Choroid plexus epithelial cell (primary cell): ENCODE results near the gene ABI3BP.
A peak's percentile ranks its signal among the peaks of the same experiment; 100 is the strongest.
"Not testable (repeated sequence)": the region's sequence is repeated elsewhere in the genome, so short reads cannot be mapped to it uniquely, and the experiment has no call there.

Experiments
- DNase-seq: peaks from one replicate; pipeline ENCODE4 v3.0.0-alpha.2; 2010; ENCODE audit warnings: low read depth
- H3K4me3 ChIP-seq: 2 replicates; pipeline ENCODE4 v1.5.1; 2011; ENCODE audit warnings: low read depth, mild to moderate bottlenecking, control low read depth, low read length, moderate library complexity
- CTCF ChIP-seq: conservative IDR thresholded peaks from 2 replicates; pipeline ENCODE4 v1.5.1; 2011; ENCODE audit warnings: low read depth, mild to moderate bottlenecking, control low read depth, inconsistent platforms, low read length, moderate library complexity

ABI3BP gene

GRCh38 chr3:101036213-101036618 lies 43.0 kb upstream of the ABI3BP start:
- DNase-seq = peak; percentile 96
- no peak for TF ChIP-seq CTCF

GRCh38 chr3:101027286-101027685 lies 34.1 kb upstream of the ABI3BP start:
- no peak for TF ChIP-seq CTCF
- no peak for DNase-seq
- H3K4me3 ChIP-seq = no peak overlapping the region

More at GRCh38 chr3:101036213-101036618, 43.0 kb upstream of the ABI3BP start:
- H3K4me3 ChIP-seq = no peak overlapping the region

GRCh38 chr3:101026881-101027280 lies 33.7 kb upstream of the ABI3BP start:
- TF ChIP-seq CTCF = no peak
- no peak for DNase-seq
- no peak overlapping the region for H3K4me3 ChIP-seq

- no peak overlapping the region for H3K4me3 ChIP-seq
- TF ChIP-seq CTCF = no peak
- no peak for DNase-seq
These were observed 33.0 kb upstream of the ABI3BP start for GRCh38 chr3:101026244-101026643.

GRCh38 chr3:101020351-101021015 lies 27.3 kb upstream of the ABI3BP start:
- TF ChIP-seq CTCF = no peak
- DNase-seq = peak; percentile 60
- no peak overlapping the region for H3K4me3 ChIP-seq

GRCh38 chr3:101017017-101017416 lies 23.8 kb upstream of the ABI3BP start:
- TF ChIP-seq CTCF = no peak
- no peak overlapping the region for H3K4me3 ChIP-seq
- peak; percentile 44 for DNase-seq

GRCh38 chr3:101012312-101012711 lies 19.1 kb upstream of the ABI3BP start:
- DNase-seq = not testable (repeated sequence)

More at GRCh38 chr3:101012312-101012711, 19.1 kb upstream of the ABI3BP start:
- H3K4me3 ChIP-seq = not testable (repeated sequence)
